Activated naive CD8-positive, alpha-beta T cell treated with anti-CD3 and anti-CD28 coated beads, Interleukin-2, amount 10 ng/mL, durations not matched to agents 7 days and 5 days (primary cell): ENCODE measurements around the gene PTPRM. TPM values are rescaled to one million over a fixed set of nuclear protein-coding genes. Genes with fewer than 3 reads are reported as not detected.

ENCODE experiments used
- ATAC-seq: fragments of 150-1000 bp; cut with Tn5 transposase; one replicate; pipeline ENCODE4 v1.10.0; 2021; ENCODE audit warnings: low read depth, moderate library complexity
- POLR2A ChIA-PET: fragments of 350-600 bp; sonication (Branson Sonifier 250); formaldehyde crosslinking; loops from one replicate; lab custom pipeline; 2021; ENCODE audit warnings: antibody characterized with exemption; lab: Charles Lee
- DNase-seq: peaks from one replicate; pipeline ENCODE4 v3.0.0; 2021
- H3K27ac Mint-ChIP-seq: one replicate; pipeline ENCODE4 v1.8.0; 2022; ENCODE audit warnings: mild to moderate bottlenecking, mixed read lengths
- H3K27me3 Mint-ChIP-seq: one replicate; pipeline ENCODE4 v1.8.0; 2022; ENCODE audit warnings: mild to moderate bottlenecking, moderate library complexity, mixed read lengths
- H3K36me3 Mint-ChIP-seq: one replicate; pipeline ENCODE4 v1.8.0; 2021; ENCODE audit warnings: mild to moderate bottlenecking, mixed read lengths
- H3K4me1 Mint-ChIP-seq: one replicate; pipeline ENCODE4 v1.8.0; 2021; ENCODE audit warnings: mixed read lengths
- H3K4me3 Mint-ChIP-seq: one replicate; pipeline ENCODE4 v1.8.0; 2022; ENCODE audit warnings: mild to moderate bottlenecking, moderate library complexity, mixed read lengths
- H3K9me3 Mint-ChIP-seq: one replicate; pipeline ENCODE4 v1.8.0; 2021; ENCODE audit warnings: mixed read lengths
- total RNA-seq, 2 experiments: library from RNA; stranded (reverse); gene quantifications; one replicate each; pipeline ENCODE4 v1.2.3, GENCODE V29; 2021

Gene PTPRM
- total RNA-seq, 2 experiments from 2014 or later: 6.5 to 6.6 TPM

DNA sequence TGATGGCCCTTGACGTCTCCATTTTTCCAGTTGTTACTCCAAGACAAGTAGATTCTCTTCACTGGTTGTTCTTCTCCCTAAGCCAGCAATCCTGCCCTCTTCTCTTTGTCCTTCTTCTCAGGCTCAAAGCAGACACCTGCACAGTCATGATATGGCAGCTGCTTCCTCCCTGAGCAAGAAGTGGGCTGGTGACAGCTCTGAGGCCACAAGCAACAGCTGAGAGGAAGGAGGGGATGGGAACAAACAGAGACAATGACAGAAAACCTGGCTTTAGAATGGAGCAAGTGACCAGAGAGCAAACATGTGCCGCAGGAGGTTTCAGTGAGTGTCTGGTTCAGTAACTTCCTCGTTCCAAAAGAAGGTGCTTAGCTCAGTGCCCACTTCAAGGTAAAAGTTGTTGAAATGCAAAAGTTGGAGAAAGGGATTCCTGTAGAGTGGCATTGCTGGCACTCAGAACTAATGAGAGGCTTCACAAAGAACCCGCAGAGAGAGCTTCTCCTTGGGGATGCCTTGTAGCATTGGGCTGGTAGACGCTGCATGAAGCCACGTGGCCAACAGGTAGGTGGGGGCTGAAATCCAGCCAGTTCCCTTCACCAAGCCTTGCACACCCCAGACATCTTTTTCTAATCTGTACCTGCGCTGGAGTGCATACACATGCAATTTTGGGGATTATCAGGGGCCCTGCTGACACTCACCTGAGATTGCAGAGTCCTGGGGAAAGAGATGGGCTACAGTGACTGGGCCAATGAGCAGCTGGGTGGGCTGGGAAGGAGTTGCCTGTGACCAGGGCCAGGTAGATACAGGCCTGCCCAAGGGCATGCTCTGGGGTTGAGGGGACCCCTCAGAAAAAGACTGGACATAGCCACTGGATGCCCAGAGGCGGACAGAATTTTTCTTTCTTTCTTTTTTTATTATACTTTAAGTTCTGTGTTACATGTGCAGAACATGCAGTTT, 888.8 kb downstream of the PTPRM start:
- ATAC-seq: no peak
- no peaks in the 10 kb centered on the region for H3K27me3 Mint-ChIP-seq
- no peak for DNase-seq
- POLR2A ChIA-PET: no interaction called here
- no peaks in the 10 kb centered on the region for H3K4me1 Mint-ChIP-seq
- no peak overlapping the region for H3K4me3 Mint-ChIP-seq
- no peaks in the 10 kb centered on the region for H3K9me3 Mint-ChIP-seq
- H3K36me3 Mint-ChIP-seq: no peaks in the 10 kb centered on the region
- no peak overlapping the region for H3K27ac Mint-ChIP-seq
